IMR-90 (cell line): ENCODE data around the gene RSRC1. TPM values are rescaled to one million over a fixed set of nuclear protein-coding genes. Genes with fewer than 3 reads are reported as not detected.

Experiments used
- ATAC-seq: fragments of 200-7000 bp; cut with Tn5 transposase; 2 replicates; pipeline ENCODE4 v1.9.1; 2020; ENCODE audit warnings: low read depth, mild to moderate bottlenecking, moderate library complexity
- BruUV-seq: library from RNA; stranded (reverse); fragments of 400-500 nt; replicated peaks from 2 replicates; lab custom pipeline; 2021; lab: Mats Ljungman, UMichigan
- CTCF ChIA-PET: fragments of 300-600 bp; formaldehyde crosslinking; extraction: SDS; loops from one replicate; lab custom pipeline; 2021; ENCODE audit warnings: antibody characterized with exemption; lab: Yijun Ruan, JAX
- POLR2A ChIA-PET: fragments of 300-600 bp; sonication (Branson Sonifier 250); formaldehyde crosslinking; loops from one replicate; lab custom pipeline; 2022; ENCODE audit warnings: antibody characterized with exemption; ENCODE audit not compliant: unreplicated experiment; lab: Charles Lee
- DNase-seq: peaks from one replicate; pipeline ENCODE4 v3.0.0; 2013
- H2AFZ ChIP-seq: replicated peaks from 2 replicates; pipeline ENCODE3; 2013; ENCODE audit warnings: low read length, mild to moderate bottlenecking; ENCODE audit not compliant: poor library complexity
- H2AK5ac ChIP-seq: 2 replicates; pipeline ENCODE4 v1.6.1; 2013; ENCODE audit warnings: low read depth, low read length, inconsistent platforms
- H2AK9ac ChIP-seq: replicated peaks from 2 replicates; pipeline ENCODE3; 2013; ENCODE audit warnings: mild to moderate bottlenecking, low read depth, low read length, moderate library complexity; ENCODE audit not compliant: poor library complexity
- H2BK120ac ChIP-seq: 2 replicates; pipeline ENCODE4 v1.6.1; 2013; ENCODE audit warnings: low read depth, low read length, inconsistent platforms
- H2BK15ac ChIP-seq: 3 replicates; pipeline ENCODE4 v1.6.1; 2013; ENCODE audit warnings: low read depth, low read length, inconsistent platforms
- H2BK20ac ChIP-seq: 2 replicates; pipeline ENCODE4 v1.6.1; 2013; ENCODE audit warnings: low read depth, mild to moderate bottlenecking, inconsistent platforms, low read length, moderate library complexity
- H2BK5ac ChIP-seq: 2 replicates; pipeline ENCODE4 v1.6.1; 2013; ENCODE audit warnings: mild to moderate bottlenecking, low read depth, low read length, inconsistent platforms; ENCODE audit not compliant: poor library complexity, severe bottlenecking
- H3K14ac ChIP-seq: replicated peaks from 2 replicates; pipeline ENCODE4 v1.6.1; 2013; ENCODE audit warnings: low read depth, low read length, inconsistent platforms
- H3K18ac ChIP-seq: 2 replicates; pipeline ENCODE4 v1.6.1; 2013; ENCODE audit warnings: low read depth, low read length, control low read depth
- H3K23ac ChIP-seq: 2 replicates; pipeline ENCODE4 v1.6.1; 2013; ENCODE audit warnings: low read depth, low read length, inconsistent platforms
- H3K27ac ChIP-seq: 2 replicates; pipeline ENCODE4 v1.5.1; 2013; ENCODE audit warnings: mild to moderate bottlenecking, control low read depth, low read length; ENCODE audit not compliant: insufficient read depth
- H3K27me3 ChIP-seq: 2 replicates; pipeline ENCODE4 v1.6.1; 2013; ENCODE audit warnings: low read length; ENCODE audit not compliant: control insufficient read depth, insufficient read depth
- H3K36me3 ChIP-seq: 2 replicates; pipeline ENCODE4 v1.6.1; 2013; ENCODE audit warnings: low read length, mixed read lengths; ENCODE audit not compliant: control insufficient read depth, insufficient read depth
- H3K4ac ChIP-seq: 2 replicates; pipeline ENCODE4 v1.6.1; 2013; ENCODE audit warnings: low read depth, low read length, inconsistent platforms
- H3K4me1 ChIP-seq: 2 replicates; pipeline ENCODE4 v1.6.1; 2013; ENCODE audit warnings: low read length, mixed read lengths; ENCODE audit not compliant: control insufficient read depth, insufficient read depth
- H3K4me2 ChIP-seq: 2 replicates; pipeline ENCODE4 v1.6.1; 2013; ENCODE audit warnings: low read depth, mild to moderate bottlenecking, control low read depth, low read length, moderate library complexity
- H3K4me3 ChIP-seq: 2 replicates; pipeline ENCODE4 v1.5.1; 2013; ENCODE audit warnings: low read depth, mild to moderate bottlenecking, control low read depth, low read length, moderate library complexity; ENCODE audit not compliant: insufficient read depth
- H3K56ac ChIP-seq: 2 replicates; pipeline ENCODE4 v1.6.1; 2013; ENCODE audit warnings: low read length, inconsistent platforms; ENCODE audit not compliant: insufficient read depth; ENCODE audit errors: extremely low read depth
- H3K79me1 ChIP-seq, 2 experiments: 2 replicates each; pipeline ENCODE4 v1.6.1; 2013; ENCODE audit warnings: low read length in 2 of 2, inconsistent platforms in 1 of 2, low read depth in 1 of 2
- H3K9ac ChIP-seq: 2 replicates; pipeline ENCODE4 v1.6.1; 2013; ENCODE audit warnings: low read depth, low read length, control low read depth
- H3K9me1 ChIP-seq: 2 replicates; pipeline ENCODE4 v1.6.1; 2013; ENCODE audit warnings: low read length, inconsistent platforms; ENCODE audit not compliant: insufficient read depth
- H3K9me3 ChIP-seq: 2 replicates; pipeline ENCODE4 v1.6.1; 2013; ENCODE audit warnings: low read length; ENCODE audit not compliant: control insufficient read depth, insufficient read depth
- H4K20me1 ChIP-seq: 2 replicates; pipeline ENCODE4 v1.6.1; 2013; ENCODE audit warnings: low read length, inconsistent platforms; ENCODE audit not compliant: insufficient read depth
- H4K5ac ChIP-seq: 2 replicates; pipeline ENCODE4 v1.6.1; 2013; ENCODE audit warnings: mild to moderate bottlenecking, low read depth, low read length, control low read depth
- H4K8ac ChIP-seq, 2 experiments: 2 replicates each; pipeline ENCODE4 v1.6.1; 2013; ENCODE audit warnings: low read depth in 2 of 2, low read length in 2 of 2, control low read depth in 1 of 2, inconsistent platforms in 1 of 2
- H4K91ac ChIP-seq: 2 replicates; pipeline ENCODE4 v1.6.1; 2013; ENCODE audit warnings: low read depth, low read length, inconsistent platforms; ENCODE audit not compliant: insufficient read depth
- BHLHE40 ChIP-seq: fragments of 150-350 bp; IDR thresholded peaks from 2 replicates; pipeline ENCODE4 v1.6.1; 2016; ENCODE audit warnings: mild to moderate bottlenecking, low read depth, low read length
- CEBPB ChIP-seq: IDR thresholded peaks from 2 replicates; pipeline ENCODE4 v1.6.1; 2012; ENCODE audit warnings: low read depth, low read length, improper control_type of control experiment
- CTCF ChIP-seq: conservative IDR thresholded peaks from 2 replicates; pipeline ENCODE4 v1.5.1; 2012; ENCODE audit warnings: mild to moderate bottlenecking, low read depth, low read length, improper control_type of control experiment
- ELK1 ChIP-seq: fragments of 150-350 bp; IDR thresholded peaks from 2 replicates; pipeline ENCODE4 v1.6.1; 2016; ENCODE audit warnings: low read depth, mild to moderate bottlenecking, low read length, moderate library complexity, borderline replicate concordance
- NFE2L2 ChIP-seq: fragments of 150-350 bp; IDR thresholded peaks from 2 replicates; pipeline ENCODE4 v1.6.1; 2016; ENCODE audit warnings: low read depth, mild to moderate bottlenecking, low read length
- RAD21 ChIP-seq: IDR thresholded peaks from 2 replicates; pipeline ENCODE4 v1.6.1; 2012; ENCODE audit warnings: low read length, improper control_type of control experiment
- RCOR1 ChIP-seq: IDR thresholded peaks from 2 replicates; pipeline ENCODE4 v1.6.1; 2012; ENCODE audit warnings: mild to moderate bottlenecking, low read length, improper control_type of control experiment; ENCODE audit not compliant: insufficient replicate concordance
- SMC3 ChIP-seq: fragments of 150-350 bp; IDR thresholded peaks from 2 replicates; pipeline ENCODE4 v1.6.1; 2016; ENCODE audit warnings: low read depth, mild to moderate bottlenecking, antibody characterized with exemption, low read length, moderate library complexity
- dilution Hi-C: fragments of 300-500 bp; cut with HindIII; formaldehyde crosslinking; loops from one replicate; pipeline ENCODE4 v1.14.3; 2018; ENCODE audit warnings: low sequenced_read_pairs; ENCODE audit not compliant: unreplicated experiment
- in situ Hi-C: fragments of 300-500 bp; cut with MboI; formaldehyde crosslinking; loops from 3 replicates; pipeline ENCODE4 v1.14.3; 2019; ENCODE audit warnings: low sequenced_read_pairs, inconsistent platforms, mixed read lengths
- intact Hi-C: fragments of 100-400 bp; cut with micrococcal nuclease; formaldehyde crosslinking; loops from 2 replicates; pipeline ENCODE4 v1.10.0; 2022
- polyA plus RNA-seq, 3 experiments: library from polyadenylated mRNA; depleted of rRNA; stranded (reverse); fragments of >200 nt; gene quantifications; 2 replicates each; pipeline ENCODE4 v1.2.3, GENCODE V29; 2012; ENCODE audit warnings: low replicate concordance in 1 of 3
- total RNA-seq: library from RNA; depleted of rRNA; stranded (reverse); fragments of >200 nt; gene quantifications from 2 replicates; pipeline ENCODE4 v1.2.3, GENCODE V29; 2012
- TF ChIP-seq, protein P1 (sequence below): fragments of 150-350 bp; IDR thresholded peaks from 2 replicates; pipeline ENCODE4 v1.6.1; 2017; ENCODE audit warnings: mild to moderate bottlenecking, antibody characterized with exemption, low read length, low read depth

RSRC1 gene
- total and polyA plus RNA-seq, 2 of the 4 experiments (the other 2 are of a cell fraction), result 3.8 to 41.8 TPM

DNA sequence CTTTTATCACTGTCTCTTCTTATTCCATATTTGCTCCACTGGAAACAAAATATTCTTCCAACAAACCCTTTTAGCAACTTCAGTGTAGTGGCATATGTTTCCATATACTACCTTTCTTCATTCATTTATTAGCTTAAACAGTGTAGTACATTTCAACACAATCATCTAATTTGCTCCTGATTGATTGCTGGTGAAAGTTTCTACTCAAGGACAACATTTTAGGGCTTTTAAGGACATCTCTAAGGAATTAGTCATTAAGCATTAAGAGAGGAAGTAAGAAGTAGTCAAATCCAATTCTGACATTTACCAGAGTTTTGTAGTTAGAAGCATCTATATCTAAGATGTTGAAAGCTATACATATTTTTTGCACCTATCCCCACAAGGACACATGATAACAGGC, 55.8 kb downstream of the RSRC1 start:
- ATAC-seq, result no peak
- Histone ChIP-seq H3K56ac (no peak overlapping the region), H2BK120ac (no peak overlapping the region), H3K9ac (no peak overlapping the region), H3K79me1 (peaks cover 0 to 9% of the 10 kb centered on the region in 2 experiments; a peak in 1 of 4 replicates), H3K9me1 (peaks cover 3% of the 10 kb centered on the region), H2AK9ac (no peak overlapping the region), H2BK5ac (no peak overlapping the region), H3K4me3 (no peak overlapping the region), H3K27me3 (peaks cover 1% of the 10 kb centered on the region; the same call in 1 of the 2 replicates), H3K18ac (no peak overlapping the region), H2AK5ac (no peak overlapping the region), H4K91ac (no peak overlapping the region), H4K20me1 (peaks cover 11% of the 10 kb centered on the region; the same call in 1 of the 2 replicates), H2AFZ (no peak overlapping the region), H4K5ac (no peak overlapping the region), H2BK20ac (no peak overlapping the region), H3K4me2 (no peak overlapping the region), H3K36me3 (no peaks in the 10 kb centered on the region), H3K4me1 (peaks cover 3% of the 10 kb centered on the region), H2BK15ac (no peak overlapping the region), H3K14ac (no peak overlapping the region), H4K8ac (no peak overlapping the region), H3K9me3 (no peaks in the 10 kb centered on the region), H3K27ac (no peak overlapping the region), H3K4ac (no peak overlapping the region), H3K23ac (no peak overlapping the region)
- ChIA-PET POLR2A (no interaction called here), CTCF (no interaction called here)
- dilution Hi-C loops (no loop called here), in situ Hi-C loops (no loop called here), intact Hi-C loops (no loop called here)
- BruUV-seq, result no TSS peak
- DNase-seq, result no peak
- no peak for TF ChIP-seq CEBPB
- TF ChIP-seq, protein P1, sequence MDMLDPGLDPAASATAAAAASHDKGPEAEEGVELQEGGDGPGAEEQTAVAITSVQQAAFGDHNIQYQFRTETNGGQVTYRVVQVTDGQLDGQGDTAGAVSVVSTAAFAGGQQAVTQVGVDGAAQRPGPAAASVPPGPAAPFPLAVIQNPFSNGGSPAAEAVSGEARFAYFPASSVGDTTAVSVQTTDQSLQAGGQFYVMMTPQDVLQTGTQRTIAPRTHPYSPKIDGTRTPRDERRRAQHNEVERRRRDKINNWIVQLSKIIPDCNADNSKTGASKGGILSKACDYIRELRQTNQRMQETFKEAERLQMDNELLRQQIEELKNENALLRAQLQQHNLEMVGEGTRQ, result no peak
- TF ChIP-seq BHLHE40, result no peak
- TF ChIP-seq CTCF, result no peak
- no peak for TF ChIP-seq RCOR1
- no peak for TF ChIP-seq NFE2L2
- TF ChIP-seq RAD21, result no peak
- TF ChIP-seq ELK1, result no peak
- TF ChIP-seq SMC3, result no peak
